Neuronal stem cell (in vitro differentiated cells): ENCODE data around the gene MLLT3.

Experiments
- DNase-seq: peaks from one replicate; pipeline ENCODE4 v3.0.0-alpha.2; 2013; ENCODE audit warnings: low spot score
- H2AFZ ChIP-seq: one replicate; pipeline ENCODE4 v1.6.1; 2013; ENCODE audit warnings: mild to moderate bottlenecking, low read length, inconsistent platforms
- H2AK5ac ChIP-seq: 2 replicates; pipeline ENCODE4 v1.6.1; 2013; ENCODE audit warnings: low read depth, mild to moderate bottlenecking, inconsistent platforms, low read length, moderate library complexity, mixed read lengths
- H2BK120ac ChIP-seq: 2 replicates; pipeline ENCODE4 v1.6.1; 2013; ENCODE audit warnings: low read depth, mild to moderate bottlenecking, inconsistent platforms, low read length, moderate library complexity, mixed read lengths
- H2BK12ac ChIP-seq: one replicate; pipeline ENCODE4 v1.6.1; 2013; ENCODE audit warnings: low read length, inconsistent platforms
- H2BK15ac ChIP-seq: 2 replicates; pipeline ENCODE4 v1.6.1; 2013; ENCODE audit warnings: mild to moderate bottlenecking, low read length, inconsistent platforms, mixed read lengths
- H2BK5ac ChIP-seq: one replicate; pipeline ENCODE4 v1.6.1; 2013; ENCODE audit warnings: inconsistent platforms, mild to moderate bottlenecking, low read length, moderate library complexity
- H3K14ac ChIP-seq: one replicate; pipeline ENCODE4 v1.6.1; 2013; ENCODE audit warnings: low read length, inconsistent platforms
- H3K18ac ChIP-seq: 2 replicates; pipeline ENCODE4 v1.6.1; 2013; ENCODE audit warnings: low read length, inconsistent platforms
- H3K23ac ChIP-seq: 2 replicates; pipeline ENCODE4 v1.6.1; 2013; ENCODE audit warnings: low read depth, mild to moderate bottlenecking, mixed read lengths, low read length, inconsistent platforms; ENCODE audit not compliant: poor library complexity
- H3K27ac ChIP-seq: replicated peaks from 3 replicates; pipeline ENCODE4 v1.5.1; 2013; ENCODE audit warnings: low read length, inconsistent platforms
- H3K27me3 ChIP-seq, 3 experiments: 2 replicates each; pipeline ENCODE4 v1.6.1; 2013; ENCODE audit warnings: low read length in 3 of 3, mild to moderate bottlenecking in 2 of 3, inconsistent platforms in 1 of 3, low read depth in 1 of 3, mixed read lengths in 1 of 3, moderate library complexity in 1 of 3; ENCODE audit not compliant: control insufficient read depth in 3 of 3, insufficient read depth in 3 of 3
- H3K36me3 ChIP-seq, 2 donors: replicated peaks in 1 of 2; 2 replicates each; pipeline ENCODE4 v1.6.1; 2013; ENCODE audit warnings: low read length in 2 of 2; ENCODE audit not compliant: control insufficient read depth in 2 of 2, insufficient read depth in 2 of 2
- H3K4ac ChIP-seq: 2 replicates; pipeline ENCODE4 v1.6.1; 2013; ENCODE audit warnings: inconsistent platforms, mild to moderate bottlenecking, low read length, moderate library complexity
- H3K4me1 ChIP-seq, 2 donors: 1 replicate in 1 of 2; 2 replicates in 1 of 2; pipeline ENCODE4 v1.6.1; 2013; ENCODE audit warnings: low read length in 2 of 2, low read depth in 1 of 2; ENCODE audit not compliant: control insufficient read depth in 2 of 2, insufficient read depth in 1 of 2
- H3K4me2 ChIP-seq: one replicate; pipeline ENCODE4 v1.6.1; 2013; ENCODE audit warnings: mild to moderate bottlenecking, low read length, inconsistent platforms; ENCODE audit not compliant: insufficient read depth, poor library complexity, severe bottlenecking
- H3K4me3 ChIP-seq, 2 donors: 2 replicates each; pipeline ENCODE4 v1.5.1; 2013; ENCODE audit warnings: low read length in 2 of 2, mild to moderate bottlenecking in 2 of 2, inconsistent platforms in 1 of 2, moderate library complexity in 1 of 2
- H3K79me1 ChIP-seq: one replicate; pipeline ENCODE4 v1.6.1; 2013; ENCODE audit warnings: low read depth, mild to moderate bottlenecking, inconsistent platforms, low read length, moderate library complexity
- H3K9ac ChIP-seq: one replicate; pipeline ENCODE4 v1.6.1; 2013; ENCODE audit warnings: mild to moderate bottlenecking, low read depth, low read length, inconsistent platforms; ENCODE audit not compliant: poor library complexity
- H3K9me3 ChIP-seq, 2 donors: replicated peaks in 1 of 2; 2 replicates each; pipeline versions ENCODE3 to v1.6.1; 2013; ENCODE audit warnings: low read length in 2 of 2, mild to moderate bottlenecking in 2 of 2, inconsistent platforms in 1 of 2, low read depth in 1 of 2, mixed read lengths in 1 of 2, moderate library complexity in 1 of 2; ENCODE audit not compliant: control insufficient read depth in 2 of 2, insufficient read depth in 1 of 2
- H4K8ac ChIP-seq: one replicate; pipeline ENCODE4 v1.6.1; 2013; ENCODE audit warnings: low read depth, mild to moderate bottlenecking, inconsistent platforms, low read length, moderate library complexity
- H4K91ac ChIP-seq: one replicate; pipeline ENCODE4 v1.6.1; 2013; ENCODE audit warnings: low read length, low read depth, mild to moderate bottlenecking, inconsistent platforms; ENCODE audit not compliant: poor library complexity
- WGBS, 2 donors: extraction: QIAGEN DNeasy Blood & Tissue Kit; methylation state at CpG; one replicate each; pipeline ENCODE4 v1.1.7; 2013; ENCODE audit warnings: missing lambda C conversion rate in 2 of 2, mixed read lengths in 1 of 2; ENCODE audit not compliant: insufficient read length in 2 of 2, insufficient replicate concordance in 1 of 2; ENCODE audit errors: extremely low coverage in 2 of 2; 5-methylcytosine and 5-hydroxymethylcytosine counted together

MLLT3 gene

GRCh38 chr9:20391208-20391607, 231.1 kb downstream of the MLLT3 start:
- H3K9me3 ChIP-seq, result peaks cover 0 to 4% of the 10 kb centered on the region in 2 donors
- no peak overlapping the region for H3K18ac ChIP-seq
- H4K8ac ChIP-seq, result no peak overlapping the region
- H2BK12ac ChIP-seq, result no peak overlapping the region
- no peak overlapping the region for H3K9ac ChIP-seq
- no peak overlapping the region for H3K14ac ChIP-seq
- H2BK5ac ChIP-seq, result no peak overlapping the region
- no peaks in the 10 kb centered on the region for H3K27me3 ChIP-seq
- H3K4me1 ChIP-seq, result peaks cover 0 to 4% of the 10 kb centered on the region in 2 donors
- H3K4me2 ChIP-seq, result no peak overlapping the region
- H2AFZ ChIP-seq, result no peak overlapping the region
- no peaks in the 10 kb centered on the region for H3K79me1 ChIP-seq
- no peak overlapping the region for H3K4me3 ChIP-seq
- H3K27ac ChIP-seq, result no peak overlapping the region
- no peaks in the 10 kb centered on the region for H3K36me3 ChIP-seq
- no peak for DNase-seq
- no peak overlapping the region for H2AK5ac ChIP-seq
- no peak overlapping the region for H3K23ac ChIP-seq
- H2BK120ac ChIP-seq, result no peak overlapping the region
- H2BK15ac ChIP-seq, result no peak overlapping the region
- H3K4ac ChIP-seq, result no peak overlapping the region
- WGBS, 2 donors, result no CpG with 5 or more reads among the region's 1 CpG
- H4K91ac ChIP-seq, result no peak overlapping the region

GRCh38 chr9:20390400-20390799, 231.9 kb downstream of the MLLT3 start:
- H3K27me3 ChIP-seq, result no peaks in the 10 kb centered on the region
- no peak overlapping the region for H3K23ac ChIP-seq
- H2BK15ac ChIP-seq, result no peak overlapping the region
- no peak overlapping the region for H2BK12ac ChIP-seq
- no peak overlapping the region for H2BK5ac ChIP-seq
- H3K4me3 ChIP-seq, result no peak overlapping the region
- no peak overlapping the region for H4K91ac ChIP-seq
- no peak overlapping the region for H2BK120ac ChIP-seq
- H3K9ac ChIP-seq, result no peak overlapping the region
- no peaks in the 10 kb centered on the region for H3K79me1 ChIP-seq
- H3K4me2 ChIP-seq, result no peak overlapping the region
- no peak overlapping the region for H2AK5ac ChIP-seq
- H4K8ac ChIP-seq, result no peak overlapping the region
- no peak overlapping the region for H3K4ac ChIP-seq
- no peak overlapping the region for H3K14ac ChIP-seq
- H3K9me3 ChIP-seq, result peaks cover 0 to 4% of the 10 kb centered on the region in 2 donors
- H3K27ac ChIP-seq, result no peak overlapping the region
- no peak overlapping the region for H2AFZ ChIP-seq
- no peak for DNase-seq
- no peak overlapping the region for H3K18ac ChIP-seq
- no peaks in the 10 kb centered on the region for H3K36me3 ChIP-seq
- H3K4me1 ChIP-seq, result peaks cover 0 to 5% of the 10 kb centered on the region in 2 donors

- Histone ChIP-seq H3K18ac (no peak overlapping the region), H2BK12ac (no peak overlapping the region), H4K8ac (no peak overlapping the region), H2AFZ (no peak overlapping the region), H3K36me3 (no peaks in the 10 kb centered on the region), H4K91ac (no peak overlapping the region), H3K4me3 (no peak overlapping the region), H3K9me3 (peaks cover 0 to 4% of the 10 kb centered on the region in 2 donors), H3K4me1 (peaks cover 2 to 3% of the 10 kb centered on the region in 2 donors), H3K79me1 (no peaks in the 10 kb centered on the region), H2AK5ac (no peak overlapping the region), H3K4ac (no peak overlapping the region), H2BK15ac (no peak overlapping the region), H3K9ac (no peak overlapping the region), H2BK5ac (no peak overlapping the region), H2BK120ac (no peak overlapping the region), H3K27ac (no peak overlapping the region), H3K14ac (no peak overlapping the region), H3K23ac (no peak overlapping the region), H3K4me2 (no peak overlapping the region), H3K27me3 (no peaks in the 10 kb centered on the region)
- no peak for DNase-seq
- no CpG with 5 or more reads among the region's 3 CpGs for WGBS, 2 donors
These were observed 235.2 kb downstream of the MLLT3 start for GRCh38 chr9:20387062-20387461.

- Histone ChIP-seq H3K9me3 (peaks cover 0 to 4% of the 10 kb centered on the region in 2 donors), H2BK120ac (no peak overlapping the region), H2BK5ac (no peak overlapping the region), H3K27me3 (no peaks in the 10 kb centered on the region), H3K27ac (no peak overlapping the region), H2BK12ac (no peak overlapping the region), H3K4me1 (peaks cover 4 to 5% of the 10 kb centered on the region in 2 donors), H2BK15ac (no peak overlapping the region), H4K8ac (no peak overlapping the region), H3K4ac (no peak overlapping the region), H3K18ac (no peak overlapping the region), H3K4me3 (no peak overlapping the region), H3K23ac (no peak overlapping the region), H3K14ac (no peak overlapping the region), H2AK5ac (no peak overlapping the region), H3K4me2 (no peak overlapping the region), H3K36me3 (no peaks in the 10 kb centered on the region), H2AFZ (no peak overlapping the region), H4K91ac (no peak overlapping the region), H3K9ac (no peak overlapping the region), H3K79me1 (no peaks in the 10 kb centered on the region)
- DNase-seq, result no peak
- WGBS, 2 donors, result no CpG with 5 or more reads among the region's 2 CpGs
These were observed 237.7 kb downstream of the MLLT3 start for GRCh38 chr9:20384642-20385041.
